Smooth muscle cell (in vitro differentiated cells): ENCODE measurements around the gene RRAS. TPM values are rescaled to one million over a fixed set of nuclear protein-coding genes. Genes with fewer than 3 reads are reported as not detected.

Experiments used
- DNase-seq: peaks from one replicate; lab custom pipeline; 2025; ENCODE audit not compliant: unreplicated experiment; lab: John Stamatoyannopoulos, UW
- H2AFZ ChIP-seq: fragments of 200-600 bp; sonication (generic); 2 replicates; pipeline ENCODE4 v1.6.0; 2016; ENCODE audit warnings: antibody characterized with exemption, low read depth, mild to moderate bottlenecking
- H3F3A ChIP-seq: fragments of 200-600 bp; sonication (generic); 2 replicates; pipeline ENCODE4 v1.6.0; 2017; ENCODE audit warnings: antibody characterized with exemption, low read depth
- H3K27ac ChIP-seq: fragments of 200-600 bp; sonication (generic); 2 replicates; pipeline ENCODE4 v1.5.1; 2016; ENCODE audit warnings: low read depth, mild to moderate bottlenecking
- H3K27me3 ChIP-seq: fragments of 200-600 bp; sonication (generic); 2 replicates; pipeline ENCODE4 v1.6.1; 2016; ENCODE audit warnings: low read depth, mild to moderate bottlenecking
- H3K36me3 ChIP-seq: fragments of 200-600 bp; sonication (generic); 2 replicates; pipeline ENCODE4 v1.5.1; 2016; ENCODE audit warnings: low read depth
- H3K4me1 ChIP-seq: fragments of 200-600 bp; sonication (generic); 2 replicates; pipeline ENCODE4 v1.5.1; 2016; ENCODE audit warnings: low read depth
- H3K4me2 ChIP-seq: fragments of 200-600 bp; sonication (generic); 2 replicates; pipeline ENCODE4 v1.6.0; 2016; ENCODE audit warnings: mild to moderate bottlenecking
- H3K4me3 ChIP-seq: fragments of 200-600 bp; sonication (generic); 2 replicates; pipeline ENCODE4 v1.5.1; 2016; ENCODE audit warnings: mild to moderate bottlenecking
- H3K79me2 ChIP-seq: fragments of 200-600 bp; sonication (generic); 2 replicates; pipeline ENCODE4 v1.6.0; 2016; ENCODE audit warnings: low read depth, mild to moderate bottlenecking
- H3K9ac ChIP-seq: fragments of 200-600 bp; sonication (generic); 2 replicates; pipeline ENCODE4 v1.6.0; 2016; ENCODE audit warnings: low read depth
- H3K9me3 ChIP-seq: fragments of 200-600 bp; sonication (generic); replicated peaks from 2 replicates; pipeline ENCODE4 v1.5.1; 2016; ENCODE audit warnings: low read depth
- H4K20me1 ChIP-seq: fragments of 200-600 bp; sonication (generic); 2 replicates; pipeline ENCODE4 v1.6.0; 2016; ENCODE audit warnings: low read depth
- WGBS: methylation state at CpG from one replicate; pipeline ENCODE4 v1.1.7; 2016; ENCODE audit warnings: low lambda C conversion rate; 5-methylcytosine and 5-hydroxymethylcytosine counted together
- polyA plus RNA-seq: library from polyadenylated mRNA; unstranded; fragments of >200 nt; fragmentation: Nextera tagmentation; extraction: Ambion mirVana; gene quantifications from 2 replicates; pipeline ENCODE4 v1.2.1, GENCODE V29; 2016
- total RNA-seq: library from RNA; depleted of rRNA; stranded (reverse); fragments of >200 nt; gene quantifications from 2 replicates; pipeline ENCODE4 v1.2.3, GENCODE V29; 2014
- TF ChIP-seq, protein P1 (sequence below): fragments of 200-600 bp; sonication (generic); IDR thresholded peaks from 2 replicates; pipeline ENCODE4 v1.5.1; 2017; ENCODE audit warnings: borderline replicate concordance, mild to moderate bottlenecking, antibody characterized with exemption; ENCODE audit not compliant: insufficient read depth, poor library complexity, severe bottlenecking

RRAS gene
- total and polyA plus RNA-seq, 2 experiments from 2014 or later, result 86.5 to 224 TPM

DNA sequence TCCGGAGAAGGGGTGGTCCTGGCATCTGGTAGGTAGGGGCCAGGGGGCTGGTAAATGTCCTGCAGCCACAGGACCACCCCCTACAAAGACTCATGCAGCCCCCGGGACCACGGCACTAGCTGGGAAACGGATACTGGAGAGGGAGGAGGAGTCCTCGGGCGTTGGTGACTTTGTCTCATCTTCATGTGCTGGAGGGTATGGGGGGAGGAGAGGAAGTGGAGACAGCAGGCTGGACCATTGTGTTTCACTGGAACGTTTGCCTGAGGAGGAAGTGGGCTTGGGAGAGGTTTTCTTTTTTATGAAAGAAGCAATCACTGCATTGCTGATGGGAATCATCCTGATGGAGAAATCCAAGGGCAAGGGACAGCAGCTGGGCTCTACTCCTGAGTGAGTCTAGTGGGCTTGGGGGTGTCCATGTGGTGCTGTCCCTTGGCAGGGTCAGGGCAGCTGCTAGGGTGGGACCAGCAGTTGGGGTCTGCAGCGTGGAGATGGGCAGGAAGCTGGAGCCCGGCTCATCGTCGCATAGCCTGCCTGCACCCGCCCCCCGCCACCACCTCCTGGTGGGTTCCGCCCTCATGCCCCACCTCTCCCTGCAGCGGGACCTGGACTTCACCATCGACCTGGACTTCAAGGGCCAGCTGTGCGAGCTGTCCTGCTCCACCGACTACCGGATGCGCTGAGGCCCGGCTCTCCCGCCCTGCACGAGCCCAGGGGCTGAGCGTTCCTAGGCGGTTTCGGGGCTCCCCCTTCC is 47.8 kb upstream of the RRAS start:
- Histone ChIP-seq H3F3A (no peaks in the 10 kb centered on the region), H3K4me2 (no peak overlapping the region), H3K79me2 (peaks cover 6% of the 10 kb centered on the region), H3K4me1 (no peaks in the 10 kb centered on the region), H3K9ac (no peak overlapping the region), H4K20me1 (peaks cover 35% of the 10 kb centered on the region), H3K27ac (no peak overlapping the region), H2AFZ (no peak overlapping the region), H3K9me3 (no peaks in the 10 kb centered on the region), H3K4me3 (no peak overlapping the region), H3K36me3 (no peaks in the 10 kb centered on the region), H3K27me3 (no peaks in the 10 kb centered on the region)
- no peak for DNase-seq
- TF ChIP-seq, protein P1, sequence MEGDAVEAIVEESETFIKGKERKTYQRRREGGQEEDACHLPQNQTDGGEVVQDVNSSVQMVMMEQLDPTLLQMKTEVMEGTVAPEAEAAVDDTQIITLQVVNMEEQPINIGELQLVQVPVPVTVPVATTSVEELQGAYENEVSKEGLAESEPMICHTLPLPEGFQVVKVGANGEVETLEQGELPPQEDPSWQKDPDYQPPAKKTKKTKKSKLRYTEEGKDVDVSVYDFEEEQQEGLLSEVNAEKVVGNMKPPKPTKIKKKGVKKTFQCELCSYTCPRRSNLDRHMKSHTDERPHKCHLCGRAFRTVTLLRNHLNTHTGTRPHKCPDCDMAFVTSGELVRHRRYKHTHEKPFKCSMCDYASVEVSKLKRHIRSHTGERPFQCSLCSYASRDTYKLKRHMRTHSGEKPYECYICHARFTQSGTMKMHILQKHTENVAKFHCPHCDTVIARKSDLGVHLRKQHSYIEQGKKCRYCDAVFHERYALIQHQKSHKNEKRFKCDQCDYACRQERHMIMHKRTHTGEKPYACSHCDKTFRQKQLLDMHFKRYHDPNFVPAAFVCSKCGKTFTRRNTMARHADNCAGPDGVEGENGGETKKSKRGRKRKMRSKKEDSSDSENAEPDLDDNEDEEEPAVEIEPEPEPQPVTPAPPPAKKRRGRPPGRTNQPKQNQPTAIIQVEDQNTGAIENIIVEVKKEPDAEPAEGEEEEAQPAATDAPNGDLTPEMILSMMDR, result no peak
- WGBS, result 83% methylated on average over 19 of the region's 26 CpGs

DNA sequence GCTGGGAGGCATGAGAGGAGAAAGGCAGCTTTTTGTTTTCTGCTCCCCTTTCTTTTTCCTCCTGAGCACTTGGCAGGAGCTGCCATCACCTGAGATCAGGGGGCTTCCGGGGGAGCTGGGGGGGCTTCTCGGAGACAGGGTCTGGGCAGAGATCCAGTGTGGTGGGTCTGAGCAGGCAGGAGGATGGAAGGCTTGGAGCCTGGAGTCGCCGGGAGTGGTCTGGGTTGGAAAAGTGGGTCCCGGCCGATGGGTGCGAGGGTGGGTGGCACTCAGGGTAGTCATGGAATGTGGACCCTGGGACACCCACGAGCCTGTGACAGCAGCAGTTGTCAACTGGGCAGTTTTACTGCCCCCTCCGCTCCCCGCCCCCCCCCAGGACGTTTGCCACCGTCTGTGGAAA is 47.2 kb upstream of the RRAS start:
- Histone ChIP-seq H4K20me1 (peaks cover 36% of the 10 kb centered on the region), H3K27me3 (no peaks in the 10 kb centered on the region), H3K9me3 (no peaks in the 10 kb centered on the region), H3K4me2 (no peak overlapping the region), H3K79me2 (peaks cover 6% of the 10 kb centered on the region), H2AFZ (no peak overlapping the region), H3K36me3 (no peaks in the 10 kb centered on the region), H3K9ac (no peak overlapping the region), H3K4me3 (no peak overlapping the region), H3K27ac (no peak overlapping the region), H3F3A (no peaks in the 10 kb centered on the region), H3K4me1 (no peaks in the 10 kb centered on the region)
- TF ChIP-seq, protein P1, result no peak
- DNase-seq, result no peak
- 91% methylated on average over 12 of the region's 12 CpGs for WGBS

DNA sequence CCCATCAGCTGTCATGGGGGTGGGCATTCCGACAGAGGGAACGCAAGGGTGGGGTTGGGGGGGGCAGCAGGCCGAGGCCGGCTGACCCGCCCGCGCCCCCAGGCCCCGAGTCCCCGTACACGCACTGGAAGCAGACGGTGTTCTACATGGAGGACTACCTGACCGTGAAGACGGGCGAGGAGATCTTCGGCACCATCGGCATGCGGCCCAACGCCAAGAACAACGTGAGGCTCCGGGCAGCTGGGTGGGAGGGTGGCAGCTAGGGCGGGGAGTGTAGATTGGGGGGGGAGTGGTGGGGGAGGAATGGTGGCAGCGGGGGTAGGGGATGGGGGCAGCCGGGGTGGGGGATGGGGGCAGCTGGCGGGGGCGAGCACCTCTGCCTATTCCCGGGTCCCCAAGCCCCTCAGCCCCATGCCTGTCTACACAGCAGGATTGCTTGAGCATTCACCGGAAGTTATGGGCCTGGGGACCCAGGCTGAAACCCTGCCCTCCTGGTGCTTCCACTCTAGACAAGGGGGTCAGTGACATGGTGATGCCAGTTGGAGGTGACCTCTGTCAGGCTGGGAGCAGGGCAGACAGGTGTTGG is 46.7 kb upstream of the RRAS start:
- 93% methylated on average over 3 of the region's 27 CpGs for WGBS
- Histone ChIP-seq H3K4me3 (no peak overlapping the region), H3K79me2 (peaks cover 10% of the 10 kb centered on the region), H4K20me1 (peaks cover 41% of the 10 kb centered on the region), H3K4me2 (no peak overlapping the region), H3K9me3 (no peaks in the 10 kb centered on the region), H2AFZ (no peak overlapping the region), H3K9ac (no peak overlapping the region), H3F3A (no peaks in the 10 kb centered on the region), H3K4me1 (no peaks in the 10 kb centered on the region), H3K27ac (no peak overlapping the region), H3K36me3 (no peaks in the 10 kb centered on the region), H3K27me3 (no peaks in the 10 kb centered on the region)
- DNase-seq, result no peak
- TF ChIP-seq, protein P1, result no peak

DNA sequence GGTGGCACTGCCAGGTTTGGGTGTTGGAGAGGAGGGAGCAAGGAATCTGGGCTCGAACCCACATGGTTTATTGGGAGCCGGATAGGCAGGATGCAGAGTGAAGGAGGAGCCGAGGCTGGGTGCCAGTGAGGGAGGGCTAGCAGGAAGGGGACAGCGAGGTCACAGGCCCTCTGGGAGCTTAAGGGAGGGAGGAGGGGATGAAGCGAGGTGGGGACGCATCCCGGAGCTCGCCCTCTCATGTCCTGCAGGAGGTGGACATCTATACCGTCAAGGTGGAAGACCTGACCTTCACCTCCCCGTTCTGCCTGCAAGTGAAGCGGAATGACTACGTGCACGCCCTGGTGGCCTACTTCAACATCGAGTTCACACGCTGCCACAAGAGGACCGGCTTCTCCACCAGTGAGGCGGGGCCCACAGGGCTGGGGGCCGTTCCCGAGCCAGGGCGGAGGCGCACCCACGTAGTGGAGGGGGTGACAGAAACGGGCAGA is 45.9 kb upstream of the RRAS start:
- 98% methylated on average over 23 of the region's 23 CpGs for WGBS
- TF ChIP-seq, protein P1, result no peak

More for the DNA sequence above, 45.9 kb upstream of the RRAS start:
- H3K36me3 ChIP-seq, result no peaks in the 10 kb centered on the region
- H3K4me1 ChIP-seq, result no peaks in the 10 kb centered on the region
- no peak overlapping the region for H3K4me2 ChIP-seq
- peaks cover 17% of the 10 kb centered on the region for H3K79me2 ChIP-seq
- no peaks in the 10 kb centered on the region for H3K9me3 ChIP-seq
- H3K27me3 ChIP-seq, result no peaks in the 10 kb centered on the region
- no peak for DNase-seq
- H3F3A ChIP-seq, result no peaks in the 10 kb centered on the region
- no peak overlapping the region for H3K27ac ChIP-seq
- peaks cover 48% of the 10 kb centered on the region for H4K20me1 ChIP-seq
- H3K4me3 ChIP-seq, result no peak overlapping the region
- H3K9ac ChIP-seq, result no peak overlapping the region
- no peak overlapping the region for H2AFZ ChIP-seq
